GM21367 (cell line): ENCODE measurements around the gene ZC3H18.

ENCODE experiments used
- ATAC-seq: cut with Tn5 transposase; IDR thresholded peaks from one replicate; pipeline ENCODE4 v1.9.1; 2021; ENCODE audit not compliant: unreplicated experiment

The ZC3H18 gene

DNA sequence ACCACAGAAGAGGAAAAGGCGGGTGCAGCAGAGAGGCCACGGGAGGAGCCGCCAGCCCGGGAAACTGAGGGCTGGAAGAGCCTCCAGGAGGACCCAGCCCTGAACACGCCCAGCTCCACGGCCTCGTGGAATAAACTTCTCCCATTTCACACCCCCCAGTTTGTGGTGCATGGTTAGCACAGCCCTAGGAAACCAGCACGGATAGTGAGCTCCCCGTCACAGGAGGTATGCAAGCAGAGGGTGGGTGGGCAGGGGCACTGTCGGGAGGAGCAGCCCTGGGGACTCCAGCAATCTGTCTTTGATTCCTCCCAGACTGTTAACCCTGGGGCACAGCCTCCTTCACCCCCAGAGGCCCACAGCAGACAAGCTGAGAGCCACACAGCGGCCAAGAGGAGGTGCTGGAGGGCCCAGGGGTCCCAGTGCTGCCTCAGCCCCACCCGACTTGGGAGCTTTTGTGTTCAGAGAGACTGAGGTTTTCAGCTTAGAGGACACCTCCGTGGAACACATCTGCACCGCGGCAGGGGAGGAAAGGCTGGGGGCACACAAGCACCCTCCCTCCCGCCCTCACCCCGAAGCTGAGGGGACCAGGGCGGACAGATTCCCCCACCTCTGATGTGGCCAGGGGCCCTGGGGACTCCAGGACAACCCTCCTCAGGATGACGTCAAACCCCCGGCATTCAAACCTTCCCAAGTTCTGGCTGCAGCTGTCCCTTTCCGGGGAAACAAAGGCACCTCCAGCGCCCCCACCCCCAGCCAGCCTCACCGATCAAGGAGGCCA, 66.5 kb downstream of the ZC3H18 start:
- ATAC-seq, result no peak

DNA sequence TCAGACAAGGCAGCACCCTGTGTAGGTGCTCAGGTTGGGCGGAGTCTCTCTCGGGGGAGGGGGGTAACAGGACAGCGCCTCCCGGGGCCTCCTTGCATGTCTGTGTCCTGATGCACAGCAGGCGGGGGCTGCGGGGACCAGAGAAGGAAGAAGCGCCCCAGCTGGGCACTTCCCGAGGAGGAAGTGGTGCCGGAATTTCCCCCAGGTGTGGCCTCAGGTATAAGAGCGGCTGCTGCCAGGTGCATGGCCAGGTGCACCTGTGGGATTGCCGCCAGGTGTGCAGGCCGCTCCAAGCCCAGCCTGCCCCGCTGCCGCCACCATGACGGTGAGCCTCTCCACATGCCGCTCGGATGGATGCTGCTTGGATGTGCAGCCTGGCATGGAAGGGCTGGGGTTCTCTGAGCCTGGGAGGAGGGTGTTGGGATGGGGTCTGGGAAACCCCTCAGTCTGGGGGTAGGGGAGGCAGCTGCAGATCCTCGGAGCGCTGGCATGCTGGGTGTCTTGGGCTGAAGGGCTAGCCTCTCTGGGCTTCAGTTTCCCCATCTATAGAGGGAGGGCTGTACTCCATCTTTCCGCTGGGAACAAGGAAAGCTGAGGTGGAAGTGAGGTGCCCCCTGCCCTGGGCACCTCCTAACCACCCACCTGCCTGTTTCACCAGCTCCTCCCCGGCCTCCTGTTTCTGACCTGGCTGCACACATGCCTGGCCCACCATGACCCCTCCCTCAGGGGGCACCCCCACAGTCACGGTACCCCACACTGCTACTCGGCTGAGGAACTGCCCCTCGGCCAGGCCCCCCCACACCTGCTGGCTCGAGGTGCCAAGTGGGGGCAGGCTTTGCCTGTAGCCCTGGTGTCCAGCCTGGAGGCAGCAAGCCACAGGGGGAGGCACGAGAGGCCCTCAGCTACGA, 68.4 kb downstream of the ZC3H18 start, which contains the start of gene IL17C:
Gene IL17C, plus strand, starts transcription at position 250 of the 908 bp plus-strand sequence. Its CDS starts 70 bp downstream, at position 320.
- no peak for ATAC-seq

DNA sequence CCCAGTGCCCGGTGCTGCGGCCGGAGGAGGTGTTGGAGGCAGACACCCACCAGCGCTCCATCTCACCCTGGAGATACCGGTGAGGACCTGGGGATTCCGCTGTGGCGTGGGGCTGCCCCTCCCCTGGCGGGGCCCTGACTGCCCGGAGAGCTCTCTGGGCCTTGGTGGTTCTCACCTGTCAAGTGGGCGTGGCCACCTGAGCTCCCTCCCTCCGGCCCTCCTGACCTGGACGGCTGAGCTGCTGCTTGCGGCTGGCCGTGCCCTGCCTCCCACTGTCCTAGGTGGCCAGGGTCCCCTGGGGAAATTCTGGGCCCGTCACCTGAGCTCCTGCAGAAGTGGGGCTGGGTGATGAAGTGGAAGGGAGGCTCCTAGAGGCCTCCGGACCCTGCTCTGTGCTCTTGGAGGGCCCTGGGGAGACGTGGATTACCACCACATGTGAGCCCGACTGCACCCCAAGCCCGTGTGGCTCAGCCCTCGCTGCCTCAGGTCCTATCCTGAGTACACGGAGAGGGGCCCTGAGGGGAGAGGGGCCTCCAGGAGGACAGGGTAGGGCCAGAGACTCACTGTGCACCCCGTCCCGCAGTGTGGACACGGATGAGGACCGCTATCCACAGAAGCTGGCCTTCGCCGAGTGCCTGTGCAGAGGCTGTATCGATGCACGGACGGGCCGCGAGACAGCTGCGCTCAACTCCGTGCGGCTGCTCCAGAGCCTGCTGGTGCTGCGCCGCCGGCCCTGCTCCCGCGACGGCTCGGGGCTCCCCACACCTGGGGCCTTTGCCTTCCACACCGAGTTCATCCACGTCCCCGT, 69.2 kb downstream of the ZC3H18 start:
- no peak for ATAC-seq

DNA sequence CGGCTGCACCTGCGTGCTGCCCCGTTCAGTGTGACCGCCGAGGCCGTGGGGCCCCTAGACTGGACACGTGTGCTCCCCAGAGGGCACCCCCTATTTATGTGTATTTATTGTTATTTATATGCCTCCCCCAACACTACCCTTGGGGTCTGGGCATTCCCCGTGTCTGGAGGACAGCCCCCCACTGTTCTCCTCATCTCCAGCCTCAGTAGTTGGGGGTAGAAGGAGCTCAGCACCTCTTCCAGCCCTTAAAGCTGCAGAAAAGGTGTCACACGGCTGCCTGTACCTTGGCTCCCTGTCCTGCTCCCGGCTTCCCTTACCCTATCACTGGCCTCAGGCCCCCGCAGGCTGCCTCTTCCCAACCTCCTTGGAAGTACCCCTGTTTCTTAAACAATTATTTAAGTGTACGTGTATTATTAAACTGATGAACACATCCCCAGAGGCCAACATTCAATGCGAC, 69.9 kb downstream of the ZC3H18 start:
- ATAC-seq, result no peak

DNA sequence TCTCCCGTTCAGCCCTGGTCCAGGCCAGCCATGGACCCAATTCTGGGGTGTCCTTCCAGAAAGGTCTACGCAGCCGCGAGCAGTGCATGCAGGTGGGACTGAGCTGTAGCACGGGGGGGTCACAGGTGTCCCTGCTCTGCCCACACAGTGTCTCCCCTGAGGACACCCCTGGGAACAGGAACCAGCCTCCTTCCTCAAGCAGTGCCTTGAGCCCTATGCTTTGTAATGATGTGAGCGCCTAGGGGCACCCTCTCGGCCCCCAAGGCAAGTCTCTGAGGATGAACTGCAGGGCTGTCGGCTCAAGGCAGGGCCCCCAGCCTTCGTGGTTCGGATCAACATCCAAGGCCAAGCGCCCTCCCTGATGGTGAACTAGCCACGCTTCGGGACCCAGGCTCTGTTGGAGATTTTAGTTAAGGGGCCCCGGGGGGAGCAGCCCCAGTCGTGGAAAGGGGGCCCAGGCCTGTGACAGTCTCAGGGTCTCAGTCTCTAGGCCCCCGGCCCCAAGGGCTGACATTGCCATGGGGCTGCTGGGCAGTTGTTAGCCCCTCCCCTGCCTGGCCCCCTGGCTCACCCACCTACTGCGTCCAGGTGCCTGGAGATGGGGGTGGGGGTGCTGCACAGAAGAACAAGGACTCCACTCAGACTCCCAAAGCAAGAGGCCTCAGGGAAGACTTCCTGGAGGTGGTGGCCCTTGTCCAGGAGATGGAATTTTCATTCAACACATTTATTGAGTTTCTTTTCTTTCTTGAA, 70.5 kb downstream of the ZC3H18 start:
- ATAC-seq, result no peak

DNA sequence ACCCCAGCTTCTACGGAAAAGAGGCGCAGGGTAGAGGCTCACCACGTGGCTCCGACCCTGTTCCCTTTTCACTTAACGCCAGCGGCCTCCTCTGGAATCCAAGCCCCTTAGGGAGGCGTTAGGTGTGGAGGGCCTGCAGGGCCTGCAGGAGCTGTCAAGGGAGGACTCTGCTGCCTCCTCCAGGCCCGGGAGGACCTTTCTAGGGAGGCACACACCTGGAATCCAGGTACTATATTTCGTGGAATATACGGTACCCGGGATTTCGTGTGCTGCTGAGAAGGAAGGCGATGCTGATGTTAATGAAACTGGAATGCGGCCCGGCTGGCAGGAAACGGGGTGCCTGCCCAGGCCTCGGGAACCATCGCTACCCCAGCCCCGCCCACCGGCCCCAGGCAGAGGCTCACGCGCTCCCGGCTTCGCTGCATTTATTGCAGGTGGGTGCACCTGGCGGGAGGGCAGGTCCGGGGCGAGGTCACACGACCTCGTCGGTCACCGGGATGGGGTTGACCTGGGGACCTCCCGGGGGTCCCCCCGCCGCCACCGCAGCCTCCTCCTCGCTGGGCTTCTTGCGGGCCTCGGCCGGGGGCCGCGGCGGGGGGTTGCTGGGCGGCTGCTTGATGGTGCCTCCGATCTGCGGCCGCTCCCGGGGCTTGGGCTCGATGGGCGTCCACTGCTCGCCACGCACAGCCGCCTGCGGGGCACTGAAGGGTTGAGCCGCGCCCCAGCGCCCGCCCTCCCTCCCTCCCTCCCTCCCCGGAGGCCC, 72.9 kb downstream of the ZC3H18 start:
- ATAC-seq, result no peak

DNA sequence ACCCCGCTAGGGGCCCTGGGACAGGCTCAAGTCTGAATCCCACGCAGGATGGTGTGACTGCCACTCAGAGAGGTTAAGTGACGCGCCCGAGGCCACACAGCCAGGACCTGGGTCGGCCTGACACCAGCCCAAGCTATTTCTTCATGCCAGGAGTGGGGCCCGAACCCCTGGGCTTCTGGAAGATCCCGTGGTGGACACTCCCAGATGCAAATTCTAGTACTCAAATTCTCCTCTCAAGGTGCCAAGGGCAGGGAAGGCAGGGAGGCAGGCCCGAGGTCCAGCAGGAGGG, 73.4 kb downstream of the ZC3H18 start:
- ATAC-seq, result no peak

DNA sequence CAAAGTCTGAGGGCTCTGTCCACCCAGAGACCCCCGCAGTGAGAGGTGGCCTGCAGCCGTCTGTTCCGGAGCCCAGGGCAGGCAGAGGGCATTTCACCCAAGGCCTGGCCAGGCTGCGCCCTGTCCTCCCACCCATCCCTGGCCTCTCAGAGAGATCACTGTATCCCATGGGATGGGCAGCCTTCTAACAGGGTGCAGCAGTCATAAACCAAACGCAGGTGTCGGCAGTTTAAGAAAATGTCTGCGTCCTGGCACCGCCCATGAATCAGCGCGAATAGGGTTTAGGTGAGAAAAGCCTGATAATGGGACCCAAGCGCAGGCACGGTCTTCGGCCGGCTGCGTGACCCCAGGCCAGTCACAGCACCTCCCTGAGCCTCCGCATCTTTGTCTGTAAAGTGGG, 75.3 kb downstream of the ZC3H18 start:
- no peak for ATAC-seq

DNA sequence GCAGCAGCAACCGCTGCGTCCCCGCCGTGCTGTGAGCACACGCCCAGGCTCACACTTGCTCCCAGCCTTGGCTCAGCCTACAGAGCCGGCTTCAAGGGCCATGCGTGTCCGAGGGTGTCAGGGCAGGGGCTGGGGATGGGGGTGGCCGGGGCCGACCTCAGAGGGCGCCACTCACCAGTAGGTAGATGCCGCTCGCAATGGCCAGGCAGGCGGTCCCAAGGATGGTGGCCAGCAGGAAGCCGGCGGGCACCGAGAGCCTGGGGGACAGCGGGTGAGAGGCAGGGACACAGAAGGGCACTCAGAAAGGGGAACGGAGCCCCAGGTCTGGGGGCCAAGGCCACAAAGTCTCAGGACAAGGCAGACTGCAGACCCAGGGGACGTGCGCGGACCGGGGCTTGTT, 75.7 kb downstream of the ZC3H18 start:
- no peak for ATAC-seq

DNA sequence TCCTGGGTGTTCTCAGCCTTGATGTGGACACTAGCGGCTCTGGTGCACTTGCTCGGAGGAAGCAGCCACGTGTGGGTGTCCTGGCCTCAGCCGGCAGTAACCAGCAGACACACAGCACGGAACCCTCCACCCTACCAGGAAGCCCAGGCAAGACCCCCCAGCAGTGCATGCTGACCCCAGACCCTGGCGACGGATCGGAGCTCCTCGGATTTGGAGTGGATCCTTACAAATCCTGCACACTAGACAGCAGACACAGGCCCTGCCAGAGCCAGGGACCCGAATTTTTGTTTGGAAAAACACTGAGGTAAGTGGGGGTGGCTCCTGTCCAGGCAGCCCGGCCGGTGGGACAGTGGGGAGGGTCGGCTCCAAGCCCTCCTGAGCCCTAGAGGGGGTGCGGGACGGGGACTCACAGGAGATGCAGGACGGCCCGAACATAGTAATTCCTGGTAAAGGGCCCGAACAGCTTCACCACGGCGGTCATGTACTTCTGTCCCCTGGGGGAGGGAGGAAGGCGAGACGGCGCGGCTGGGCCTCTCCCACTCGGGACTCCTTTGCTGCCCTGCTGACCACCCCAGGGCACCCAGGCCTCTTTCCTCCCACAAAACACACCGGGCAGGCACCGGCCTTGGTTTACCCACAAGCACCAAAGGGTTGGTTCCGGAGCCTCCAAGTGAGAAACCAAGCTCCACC, 76.3 kb downstream of the ZC3H18 start:
- ATAC-seq, result no peak

DNA sequence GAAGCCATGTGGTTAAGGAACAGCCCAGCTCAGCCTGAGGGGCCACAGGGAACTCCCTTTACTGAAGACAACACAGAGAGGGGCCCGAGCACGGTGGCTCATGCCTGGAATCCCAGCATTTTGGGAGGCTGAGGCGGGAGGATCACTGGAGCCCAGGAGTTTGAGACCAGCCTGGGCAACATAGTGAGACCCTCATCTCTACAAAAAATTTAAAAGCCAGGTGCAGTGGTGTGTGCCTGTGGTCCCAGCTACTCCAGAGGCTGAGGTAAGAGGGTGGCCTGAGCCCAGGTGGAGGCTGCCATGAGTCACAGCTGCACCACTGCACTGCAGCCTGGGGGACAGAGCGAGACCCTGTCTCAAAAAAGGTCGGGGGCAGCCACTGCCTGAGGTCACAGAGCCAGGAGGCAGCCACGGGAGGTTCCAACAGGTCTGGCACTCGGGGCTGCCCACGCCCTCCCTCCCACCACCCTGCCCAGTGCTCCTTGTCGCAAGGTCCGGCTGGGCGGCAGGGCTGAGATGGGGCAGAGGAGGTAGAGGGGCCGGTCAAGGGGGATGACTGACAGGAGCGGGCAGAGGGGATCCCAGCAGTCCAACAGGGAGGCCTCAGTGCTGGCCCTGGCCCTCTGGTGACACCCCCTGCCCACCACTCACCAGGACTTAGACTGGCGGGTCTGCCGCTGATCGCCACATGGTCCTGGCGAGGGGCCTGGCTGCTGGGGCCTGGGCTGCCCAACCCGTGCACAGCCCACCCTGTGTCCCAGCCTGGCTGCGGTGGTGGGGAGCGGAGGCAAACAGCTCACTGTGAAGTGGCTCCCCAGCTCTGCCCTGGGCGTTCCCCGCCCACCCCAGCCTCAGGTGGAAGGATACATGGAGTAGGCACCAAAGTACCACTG, 77.2 kb downstream of the ZC3H18 start:
- ATAC-seq, result no peak

DNA sequence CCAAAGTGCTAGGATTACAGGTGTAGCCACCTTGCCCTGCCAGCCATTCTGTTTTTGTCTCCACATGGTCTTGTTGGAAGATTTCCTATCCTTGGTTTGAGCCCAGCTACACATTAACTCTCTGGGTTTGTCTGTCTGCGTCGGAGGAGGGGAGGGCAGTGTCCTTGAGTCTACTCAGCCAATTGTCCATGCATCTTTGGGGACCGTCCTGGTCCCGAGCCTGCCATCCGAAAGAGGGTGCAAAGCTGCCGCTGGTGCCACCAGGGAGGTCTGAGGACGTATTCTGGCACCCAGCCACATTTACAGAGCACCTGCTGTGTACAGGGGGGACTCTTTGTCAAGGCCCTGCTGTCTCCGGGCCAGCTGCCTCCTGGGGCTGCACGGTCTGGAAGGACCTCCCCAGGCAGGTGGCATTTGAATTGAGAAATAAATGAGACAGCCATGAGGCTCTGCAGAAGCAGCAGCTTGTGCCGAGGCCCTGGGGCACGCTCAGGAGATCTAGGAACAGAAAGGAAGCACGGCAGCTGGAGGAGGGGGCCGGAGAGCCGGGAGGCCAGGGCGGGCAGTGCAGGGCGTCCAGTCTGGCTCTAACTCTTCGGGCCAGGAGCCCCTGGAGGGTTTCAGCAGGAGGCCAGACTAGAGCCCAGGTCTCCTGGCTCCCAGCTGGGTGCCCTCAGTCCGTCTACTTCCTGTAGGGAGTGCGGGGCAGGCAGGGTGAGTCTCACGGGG, 79.2 kb downstream of the ZC3H18 start:
- ATAC-seq, result no peak

DNA sequence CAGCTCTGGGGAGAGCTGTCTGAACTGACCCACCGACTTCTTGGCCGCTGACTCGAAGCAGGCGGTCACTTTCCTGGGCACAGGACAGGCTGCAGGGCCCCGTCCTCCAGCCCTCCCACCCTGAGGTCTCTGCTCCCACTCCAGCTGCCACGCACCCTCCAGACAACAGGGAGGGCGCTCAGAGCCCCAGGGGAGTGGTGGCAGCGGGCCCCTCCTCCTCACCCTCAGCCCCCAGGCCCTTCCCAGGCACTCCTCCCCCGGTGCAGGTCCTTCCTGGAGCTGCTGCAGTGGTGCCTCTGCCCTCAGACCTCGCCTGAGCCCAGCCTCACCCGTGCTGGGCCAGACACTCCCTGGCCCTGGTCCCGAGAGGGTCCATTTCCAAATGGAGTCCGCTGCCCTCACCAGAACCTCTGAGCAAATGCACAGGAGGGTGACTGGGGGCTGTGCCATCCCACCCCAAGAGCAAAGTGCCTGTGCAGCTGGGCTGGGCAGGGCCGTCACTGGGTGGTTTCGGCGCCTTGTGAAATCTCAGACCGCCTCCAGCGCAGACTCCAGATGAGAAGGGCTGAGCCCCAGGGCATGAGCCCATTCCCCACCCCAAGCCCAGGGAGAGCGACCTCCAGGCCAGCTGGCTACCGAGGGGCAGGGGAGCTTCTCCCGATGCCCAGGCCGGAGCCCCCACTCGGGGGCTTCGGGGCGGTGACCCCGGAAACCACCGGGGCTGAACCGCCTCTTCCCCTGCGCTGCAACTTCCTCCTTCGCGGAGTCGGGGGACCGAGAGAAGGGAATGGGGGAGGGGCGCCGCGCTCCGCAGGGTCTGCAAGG, 79.9 kb downstream of the ZC3H18 start:
- ATAC-seq, result no peak

DNA sequence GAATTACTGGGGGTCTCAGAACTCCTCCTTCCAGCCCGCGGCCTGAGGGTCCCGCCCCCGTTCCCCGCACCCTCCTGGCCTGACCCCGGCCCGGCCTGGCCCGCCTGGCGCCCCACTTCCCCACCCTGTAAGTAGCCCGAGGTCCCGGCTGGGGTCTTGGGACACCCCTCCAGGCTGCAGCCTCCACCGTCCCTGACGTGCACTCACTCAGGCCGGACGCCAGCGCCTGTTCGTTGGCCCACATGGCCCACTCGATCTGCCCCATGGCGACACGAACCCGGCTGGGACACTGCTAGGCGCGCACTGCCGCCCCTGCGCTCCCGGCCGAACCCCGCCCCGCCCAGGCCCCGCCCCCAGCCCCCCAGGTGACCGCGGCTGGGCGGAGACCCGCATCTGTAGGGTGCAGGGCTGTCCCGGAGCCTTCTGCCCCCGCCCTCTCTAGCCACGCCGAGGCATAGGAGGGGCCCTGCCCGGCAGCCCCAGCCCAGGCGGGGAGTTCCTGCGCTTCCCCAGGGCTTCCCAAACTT, 80.6 kb downstream of the ZC3H18 start, which contains the start of gene CYBA:
Gene CYBA, minus strand, starts transcription at position 305 of the 527 bp plus-strand sequence. Its CDS starts 40 bp downstream, at position 265.
- ATAC-seq, result peak; percentile 47

DNA sequence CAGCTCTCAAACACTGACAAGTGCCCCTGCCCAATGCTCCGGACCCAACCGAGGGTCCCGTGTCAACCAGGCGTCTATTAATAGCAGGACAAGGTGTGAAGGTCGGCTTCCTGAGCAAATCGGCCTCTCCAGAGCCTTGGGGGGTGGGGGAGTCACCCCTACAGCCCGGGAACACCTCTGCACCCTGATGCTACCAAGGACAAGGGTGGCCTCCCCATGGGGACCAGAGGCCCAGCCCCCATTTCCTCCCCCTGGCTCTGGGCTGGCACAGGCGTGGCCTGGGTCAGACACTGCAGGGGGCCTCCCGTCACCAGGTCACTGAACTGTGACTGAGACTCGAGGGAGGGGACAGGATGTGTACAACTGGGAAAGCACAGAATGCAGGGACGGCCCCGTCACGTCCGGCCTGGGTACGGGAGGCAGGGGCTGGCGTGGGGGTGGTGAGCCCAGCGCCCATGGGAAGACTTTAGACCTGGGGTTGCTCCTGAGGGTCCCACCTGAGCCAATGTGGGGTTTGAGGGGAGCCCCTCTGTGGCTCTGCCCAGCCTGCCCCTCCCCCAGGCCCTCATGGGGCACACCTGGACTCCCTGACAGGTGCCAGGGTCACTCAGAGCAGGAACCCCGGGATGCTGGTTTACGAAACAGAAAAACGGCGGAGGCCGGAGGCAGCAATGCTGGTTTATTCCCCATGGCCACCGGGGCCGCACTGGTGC, 81.2 kb downstream of the ZC3H18 start:
- ATAC-seq, result peak; percentile 69
